ENCODE data around the gene ATP8B2. TPM values are rescaled to one million over a fixed set of nuclear protein-coding genes. Genes with fewer than 3 reads are reported as not detected.
A peak's percentile ranks its signal among the peaks of the same experiment; 100 is the strongest.

The ATP8B2 gene
- total and polyA plus RNA-seq, 11 donors, result 7.2 to 45.0 (median 15.5) TPM

- peaks cover 0 to 3% (median 0%) of the 10 kb centered on the region in 9 donors for H3K27me3 ChIP-seq
- no peak overlapping the region for H3K27ac ChIP-seq
- H3K36me3 ChIP-seq, result no peaks in the 10 kb centered on the region
- H3K4me1 ChIP-seq, result peaks cover 0 to 50% (median 29%) of the 10 kb centered on the region in 12 donors
- TF ChIP-seq POLR2A (IDR thresholded peaks at IDR 0.05) (no peak), CTCF (IDR thresholded peaks at IDR 0.05) (no peak)
- no peak overlapping the region for H3K4me3 ChIP-seq
- no peak for DNase-seq
- no peak for ATAC-seq
- WGBS, 4 donors, result 89 to 95% (median 91%) methylated on average over 7 of the region's 7 CpGs
- intact Hi-C loops (cut with DNase I), result loop anchor here in 1 of 10 donors (10.0 kb wide), 1 partner anchor 129 kb away; the partner anchor contains the start of gene TPM3
- H3K9me3 ChIP-seq, result no peaks in the 10 kb centered on the region
Measured at GRCh38 chr1:154323493-154323892, 1.8 kb upstream of the ATP8B2 start.

GRCh38 chr1:154324241-154324640, 1.1 kb upstream of the ATP8B2 start:
- DNase-seq (no peak), ATAC-seq (no peak)
- Histone ChIP-seq H3K27me3 (peaks cover 0 to 3% (median 0%) of the 10 kb centered on the region in 9 donors), H3K27ac (peak overlapping the region in 3 of 12 donors; percentile 85 to 94 (median 86)), H3K9me3 (no peaks in the 10 kb centered on the region), H3K4me1 (peaks cover 0 to 58% (median 31%) of the 10 kb centered on the region in 12 donors), H3K36me3 (no peaks in the 10 kb centered on the region), H3K4me3 (peak overlapping the region in 9 of 12 donors; percentile 70 to 99 (median 75))
- intact Hi-C loops (cut with DNase I), result loop anchor here in 1 of 10 donors (10.0 kb wide), 1 partner anchor 129 kb away; the partner anchor contains the start of gene TPM3
- TF ChIP-seq POLR2A (IDR thresholded peaks at IDR 0.05), result no peak
- no peak for TF ChIP-seq CTCF (IDR thresholded peaks at IDR 0.05)
- WGBS, 4 donors, result 69 to 83% (median 75%) methylated on average over 2 of the region's 2 CpGs

- Histone ChIP-seq H3K36me3 (peaks cover 0 to 12% (median 2%) of the 10 kb centered on the region in 9 donors), H3K27ac (peak overlapping the region; percentile 58 to 94 (median 88)), H3K27me3 (peaks cover 0 to 3% (median 0%) of the 10 kb centered on the region in 9 donors), H3K9me3 (no peaks in the 10 kb centered on the region), H3K4me3 (peak overlapping the region; percentile 70 to 99 (median 75)), H3K4me1 (peaks cover 0 to 61% (median 35%) of the 10 kb centered on the region in 12 donors)
- TF ChIP-seq POLR2A (IDR thresholded peaks at IDR 0.05) (peak in 1 of 2 donors; percentile 19), CTCF (IDR thresholded peaks at IDR 0.05) (peak; percentile 27 to 69 (median 52))
- DNase-seq (peak in 4 of 5 donors; percentile 76 to 81 (median 80)), ATAC-seq (peak; percentile 27 to 69 (median 59))
- intact Hi-C loops (cut with DNase I), result loop anchor here in 5 of 10 donors (2.0 to 10.0 kb wide), 3 partner anchors 53 to 131 kb away; partner anchors contain the start of genes HAX1 (in 4 of the 5) and TPM3 (in 1 of the 5)
- 1 to 2% (median 1%) methylated on average over 36 to 63 of the region's 63 CpGs for WGBS, 4 donors
Measured at GRCh38 chr1:154325583-154326545, 539 bp downstream of the ATP8B2 start.
